Breast epithelium (tissue), 4 donors: Measurements from ENCODE around the gene CMPK2. TPM values are rescaled to one million over a fixed set of nuclear protein-coding genes. Genes with fewer than 3 reads are reported as not detected.

Experiments
- DNase-seq, 2 donors: peaks; one replicate each; pipeline ENCODE4 v3.0.0-alpha.2; 2019; ENCODE audit warnings: low spot score in 2 of 2
- H3K27ac ChIP-seq, 2 donors: fragments of 200-600 bp; sonication (generic) in 1 of 2; one replicate each; pipeline ENCODE4 v1.5.1; 2016 to 2019; ENCODE audit warnings: mild to moderate bottlenecking in 1 of 2
- H3K27me3 ChIP-seq, 2 donors: fragments of 200-600 bp; sonication (generic) in 1 of 2; one replicate each; pipeline versions ENCODE4 v1.5.1 to v1.6.0; 2017 to 2019; ENCODE audit warnings: control low read depth in 1 of 2, mild to moderate bottlenecking in 1 of 2
- H3K36me3 ChIP-seq: fragments of 200-600 bp; one replicate; pipeline ENCODE4 v1.5.1; 2019
- H3K4me1 ChIP-seq, 2 donors: fragments of 200-600 bp; sonication (generic); one replicate each; pipeline ENCODE4 v1.5.1; 2016 to 2019; ENCODE audit warnings: control low read depth in 1 of 2
- H3K4me3 ChIP-seq, 3 donors: fragments of 200-600 bp; sonication (generic); 1 replicate in 2 of 3; 2 replicates in 1 of 3; pipeline ENCODE4 v1.5.1; 2016 to 2019; ENCODE audit warnings: mild to moderate bottlenecking in 3 of 3, moderate library complexity in 2 of 3
- H3K9me3 ChIP-seq, 2 donors: fragments of 200-600 bp; sonication (generic) in 1 of 2; one replicate each; pipeline ENCODE4 v1.5.1; 2016 to 2019; ENCODE audit warnings: control low read depth in 1 of 2
- CTCF ChIP-seq, 3 donors: fragments of 450-650 bp; IDR thresholded peaks; one replicate each; pipeline ENCODE4 v1.5.1; 2016 to 2017; ENCODE audit warnings: antibody characterized with exemption in 3 of 3, mild to moderate bottlenecking in 3 of 3, moderate library complexity in 3 of 3
- POLR2A ChIP-seq: fragments of 450-650 bp; IDR thresholded peaks from one replicate; pipeline ENCODE4 v1.6.1; 2016; ENCODE audit warnings: antibody characterized with exemption, mild to moderate bottlenecking, moderate library complexity
- POLR2AphosphoS5 ChIP-seq, 3 donors: sonication (generic); formaldehyde crosslinking; IDR thresholded peaks; one replicate each; pipeline ENCODE4 v1.6.1; 2017; ENCODE audit warnings: antibody characterized with exemption in 3 of 3
- intact Hi-C: fragments of 100-400 bp; cut with DNase I; formaldehyde crosslinking; loops from one replicate; pipeline ENCODE4 v1.15.1; 2023; ENCODE audit warnings: low total_unique reads
- total RNA-seq, 3 donors: library from RNA; depleted of rRNA; stranded (reverse); fragments of >200 nt; gene quantifications; one replicate each; pipeline ENCODE4 v1.1.0, GENCODE V29; 2016

The CMPK2 gene
- total RNA-seq, 3 donors from 2014 or later: 3.3 to 4.2 (median 4.0) TPM

DNA sequence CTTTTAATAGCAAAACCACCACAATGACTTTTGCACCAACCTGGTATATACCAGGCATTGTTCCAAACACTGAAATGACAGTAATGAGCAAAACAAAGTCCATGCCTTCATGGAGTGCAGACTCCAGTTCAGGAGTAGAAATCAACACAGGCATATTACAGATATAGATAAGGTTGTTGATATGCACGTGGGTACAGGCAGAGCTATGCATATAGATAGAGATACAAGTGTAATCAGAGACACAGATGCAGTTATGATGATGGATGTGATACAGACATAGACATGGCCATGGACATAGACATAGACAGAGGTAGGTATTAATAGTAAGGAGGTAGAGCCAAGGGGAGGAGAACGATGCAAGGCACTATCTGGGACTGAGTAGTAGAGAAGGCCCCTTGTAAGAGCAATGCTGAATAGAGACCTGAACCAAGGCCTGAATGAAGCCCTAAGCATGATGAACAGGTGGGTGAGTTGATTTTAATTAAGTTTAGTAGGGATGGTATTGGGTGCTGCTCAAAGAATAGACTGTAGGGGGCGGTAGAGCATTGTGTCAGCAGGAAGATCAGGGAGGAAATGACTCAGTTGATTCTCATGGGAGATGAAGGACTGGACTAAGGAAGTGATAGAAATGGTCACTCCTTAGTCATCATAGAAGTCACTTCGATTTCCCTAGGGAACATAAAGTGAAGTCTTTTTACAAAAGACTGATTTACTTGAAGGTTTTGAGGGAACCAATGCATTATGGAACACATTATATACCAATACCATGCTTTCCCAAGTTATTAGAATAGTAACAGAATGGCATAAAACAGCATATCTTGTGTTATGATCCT, 39.4 kb downstream of the CMPK2 start:
- H3K27me3 ChIP-seq: no peaks in the 10 kb centered on the region
- peaks cover 4 to 13% of the 10 kb centered on the region in 2 donors for H3K9me3 ChIP-seq
- no peak overlapping the region for H3K4me3 ChIP-seq
- DNase-seq: no peak
- no peaks in the 10 kb centered on the region for H3K36me3 ChIP-seq
- H3K27ac ChIP-seq: no peak overlapping the region
- no peaks in the 10 kb centered on the region for H3K4me1 ChIP-seq
- intact Hi-C loops: no loop called here
- no peak for TF ChIP-seq POLR2AphosphoS5 (IDR thresholded peaks at IDR 0.05)
- no peak for TF ChIP-seq POLR2A
- TF ChIP-seq CTCF (IDR thresholded peaks at IDR 0.05): peak in 1 of 3 donors; percentile 20

- intact Hi-C loops: no loop called here
- DNase-seq: no peak
Observed at GRCh38 chr2:6824962-6825361, 40.7 kb downstream of the CMPK2 start.

GRCh38 chr2:6823111-6823510, 42.6 kb downstream of the CMPK2 start:
- Histone ChIP-seq H3K9me3 (no peaks in the 10 kb centered on the region), H3K36me3 (no peaks in the 10 kb centered on the region), H3K27ac (no peak overlapping the region), H3K4me3 (no peak overlapping the region), H3K27me3 (no peaks in the 10 kb centered on the region), H3K4me1 (no peaks in the 10 kb centered on the region)
- no peak for DNase-seq
- no peak for TF ChIP-seq POLR2A
- no peak for TF ChIP-seq POLR2AphosphoS5 (IDR thresholded peaks at IDR 0.05)
- TF ChIP-seq CTCF (IDR thresholded peaks at IDR 0.05): no peak
- intact Hi-C loops: no loop called here

More at GRCh38 chr2:6824962-6825361, 40.7 kb downstream of the CMPK2 start:
- Histone ChIP-seq H3K36me3 (no peaks in the 10 kb centered on the region), H3K27ac (no peak overlapping the region), H3K4me1 (no peaks in the 10 kb centered on the region), H3K4me3 (no peak overlapping the region), H3K9me3 (no peaks in the 10 kb centered on the region), H3K27me3 (no peaks in the 10 kb centered on the region)
- TF ChIP-seq CTCF (IDR thresholded peaks at IDR 0.05) (no peak), POLR2AphosphoS5 (IDR thresholded peaks at IDR 0.05) (no peak), POLR2A (no peak)

- no peaks in the 10 kb centered on the region for H3K27me3 ChIP-seq
- TF ChIP-seq POLR2AphosphoS5 (IDR thresholded peaks at IDR 0.05) (no peak), CTCF (IDR thresholded peaks at IDR 0.05) (no peak), POLR2A (no peak)
- H3K36me3 ChIP-seq: no peaks in the 10 kb centered on the region
- intact Hi-C loops: no loop called here
- H3K27ac ChIP-seq: no peak overlapping the region
- no peak for DNase-seq
- H3K4me3 ChIP-seq: no peak overlapping the region
- H3K9me3 ChIP-seq: no peaks in the 10 kb centered on the region
- no peaks in the 10 kb centered on the region for H3K4me1 ChIP-seq
Observed at GRCh38 chr2:6822406-6822805, 43.3 kb downstream of the CMPK2 start.

- H3K36me3 ChIP-seq: no peaks in the 10 kb centered on the region
- no peak overlapping the region for H3K27ac ChIP-seq
- DNase-seq: no peak
- no peaks in the 10 kb centered on the region for H3K27me3 ChIP-seq
- TF ChIP-seq CTCF (IDR thresholded peaks at IDR 0.05): no peak
- H3K4me3 ChIP-seq: no peak overlapping the region
- H3K4me1 ChIP-seq: no peaks in the 10 kb centered on the region
- intact Hi-C loops: no loop called here
- no peaks in the 10 kb centered on the region for H3K9me3 ChIP-seq
Observed at GRCh38 chr2:6820903-6821584, 44.7 kb downstream of the CMPK2 start.
